Parathyroid adenoma (tissue), 2 donors: ENCODE results near the gene KCTD15.

Source experiments
- H2AFZ ChIP-seq: fragments of 300-600 bp; sonication (generic); one replicate; pipeline ENCODE4 v1.7.0; 2017; ENCODE audit warnings: antibody characterized with exemption, mild to moderate bottlenecking
- H3K27ac ChIP-seq: fragments of 300-600 bp; sonication (generic); one replicate; pipeline ENCODE4 v1.7.0; 2017
- H3K27me3 ChIP-seq: fragments of 300-600 bp; sonication (generic); one replicate; pipeline ENCODE4 v1.7.0; 2017; ENCODE audit warnings: low read length; ENCODE audit not compliant: control insufficient read depth, insufficient read depth
- H3K36me3 ChIP-seq: fragments of 300-600 bp; sonication (generic); one replicate; pipeline ENCODE4 v1.7.0; 2017; ENCODE audit warnings: low read length; ENCODE audit not compliant: control insufficient read depth, insufficient read depth
- H3K4me1 ChIP-seq: fragments of 300-600 bp; sonication (generic); one replicate; pipeline ENCODE4 v1.7.0; 2017; ENCODE audit warnings: control low read depth
- H3K4me2 ChIP-seq: fragments of 300-600 bp; sonication (generic); one replicate; pipeline ENCODE4 v1.7.0; 2017; ENCODE audit warnings: low read length
- H3K4me3 ChIP-seq: fragments of 300-600 bp; sonication (generic); one replicate; pipeline ENCODE4 v1.7.0; 2017; ENCODE audit warnings: low read depth, low read length
- H3K79me2 ChIP-seq: fragments of 300-600 bp; sonication (generic); one replicate; pipeline ENCODE4 v1.7.0; 2017; ENCODE audit warnings: control low read depth
- H3K9ac ChIP-seq: fragments of 300-600 bp; sonication (generic); one replicate; pipeline ENCODE4 v1.7.0; 2017; ENCODE audit warnings: mild to moderate bottlenecking
- H3K9me3 ChIP-seq: fragments of 300-600 bp; sonication (generic); one replicate; pipeline ENCODE4 v1.7.0; 2017; ENCODE audit warnings: low read length; ENCODE audit not compliant: control insufficient read depth
- CTCF ChIP-seq: fragments of 300-600 bp; sonication (generic); IDR thresholded peaks from one replicate; pipeline ENCODE4 v1.7.0; 2017; ENCODE audit warnings: antibody characterized with exemption, mild to moderate bottlenecking
- donor health status: primary hyperparathyroidism.

The KCTD15 gene

GRCh38 chr19:33752945-33753344, 43.7 kb upstream of the KCTD15 start:
- Histone ChIP-seq H3K9me3 (no peaks in the 10 kb centered on the region), H3K27ac (no peak overlapping the region), H2AFZ (no peak overlapping the region), H3K79me2 (no peaks in the 10 kb centered on the region), H3K4me3 (no peak overlapping the region), H3K36me3 (no peaks in the 10 kb centered on the region), H3K27me3 (no peaks in the 10 kb centered on the region), H3K9ac (no peak overlapping the region), H3K4me1 (peaks cover 5% of the 10 kb centered on the region), H3K4me2 (no peak overlapping the region)
- TF ChIP-seq CTCF: no peak

GRCh38 chr19:33754361-33754760, 42.3 kb upstream of the KCTD15 start:
- Histone ChIP-seq H3K36me3 (no peaks in the 10 kb centered on the region), H3K4me1 (peaks cover 17% of the 10 kb centered on the region), H3K4me2 (no peak overlapping the region), H3K9ac (no peak overlapping the region), H2AFZ (no peak overlapping the region), H3K27me3 (no peaks in the 10 kb centered on the region), H3K27ac (no peak overlapping the region), H3K4me3 (no peak overlapping the region), H3K9me3 (no peaks in the 10 kb centered on the region), H3K79me2 (no peaks in the 10 kb centered on the region)
- no peak for TF ChIP-seq CTCF

GRCh38 chr19:33755099-33756035, 41.3 kb upstream of the KCTD15 start:
- Histone ChIP-seq H3K9ac (no peak overlapping the region), H3K4me3 (no peak overlapping the region)
- no peak for TF ChIP-seq CTCF

GRCh38 chr19:33756177-33756576, 40.5 kb upstream of the KCTD15 start:
- Histone ChIP-seq H3K4me3 (no peak overlapping the region), H2AFZ (no peak overlapping the region), H3K9ac (no peak overlapping the region), H3K27ac (no peak overlapping the region), H3K36me3 (no peaks in the 10 kb centered on the region), H3K79me2 (no peaks in the 10 kb centered on the region), H3K4me1 (peaks cover 18% of the 10 kb centered on the region), H3K27me3 (no peaks in the 10 kb centered on the region), H3K4me2 (no peak overlapping the region), H3K9me3 (no peaks in the 10 kb centered on the region)
- TF ChIP-seq CTCF: no peak

More at GRCh38 chr19:33755099-33756035, 41.3 kb upstream of the KCTD15 start:
- H3K4me2 ChIP-seq: no peak overlapping the region
- no peaks in the 10 kb centered on the region for H3K36me3 ChIP-seq
- no peaks in the 10 kb centered on the region for H3K9me3 ChIP-seq
- H3K27me3 ChIP-seq: no peaks in the 10 kb centered on the region
- no peak overlapping the region for H3K27ac ChIP-seq
- peaks cover 18% of the 10 kb centered on the region for H3K4me1 ChIP-seq
- H2AFZ ChIP-seq: no peak overlapping the region
- no peaks in the 10 kb centered on the region for H3K79me2 ChIP-seq
